Activated effector memory CD4-positive, alpha-beta T cell treated with anti-CD3 and anti-CD28 coated beads, Interleukin-2, amount 50 U/mL, for 16 hours (primary cell): ENCODE measurements around the gene HLA-DQB1.
A peak's percentile ranks its signal among the peaks of the same experiment; 100 is the strongest.

ENCODE experiments used
- DNase-seq: peaks from one replicate; pipeline ENCODE4 v3.0.0-alpha.2; 2020

HLA-DQB1 gene

DNA sequence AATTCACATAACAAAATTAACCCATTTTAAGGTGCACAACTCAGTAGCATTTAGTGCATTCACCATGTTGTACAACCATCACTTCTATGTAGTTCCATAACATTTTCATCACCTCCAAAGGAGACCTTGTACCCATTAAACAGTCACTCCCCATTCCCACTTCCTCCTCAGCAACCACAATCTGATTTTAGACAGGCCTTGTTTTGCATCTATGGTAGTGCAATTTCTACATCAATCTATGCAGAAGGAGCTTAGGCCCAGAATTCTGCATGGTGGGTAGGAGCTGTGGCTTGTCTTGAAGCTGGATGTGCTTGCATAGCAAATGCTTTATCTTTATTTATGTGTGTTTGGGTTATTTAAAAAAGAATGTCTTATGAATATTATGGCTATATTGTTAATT is 42.8 kb downstream of the HLA-DQB1 start:
- DNase-seq, result no peak

GRCh38 chr6:32622545-32623401 is 43.7 kb downstream of the HLA-DQB1 start:
- DNase-seq, result peak; percentile 76

DNA sequence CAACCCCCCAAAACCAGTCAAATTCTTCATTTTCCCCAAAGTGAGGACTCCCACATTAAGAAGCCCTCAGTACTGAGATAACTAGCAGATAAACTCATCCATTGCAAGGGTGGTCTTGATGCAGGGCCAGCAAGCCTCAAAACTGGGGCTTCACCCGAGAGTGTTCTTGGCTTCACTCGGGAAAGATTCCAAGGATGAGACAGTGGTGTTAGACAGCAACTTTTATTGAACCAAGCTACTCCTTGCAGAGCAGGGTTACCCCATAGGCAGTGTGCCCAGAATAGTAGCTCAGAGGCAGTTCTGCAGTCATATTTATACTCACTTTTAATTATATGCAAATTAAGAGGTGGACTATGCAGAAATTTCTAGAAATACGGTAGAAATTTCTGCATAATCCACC is 45.1 kb downstream of the HLA-DQB1 start:
- no peak for DNase-seq

GRCh38 chr6:32617751-32618150 is 48.7 kb downstream of the HLA-DQB1 start:
- no peak for DNase-seq

DNA sequence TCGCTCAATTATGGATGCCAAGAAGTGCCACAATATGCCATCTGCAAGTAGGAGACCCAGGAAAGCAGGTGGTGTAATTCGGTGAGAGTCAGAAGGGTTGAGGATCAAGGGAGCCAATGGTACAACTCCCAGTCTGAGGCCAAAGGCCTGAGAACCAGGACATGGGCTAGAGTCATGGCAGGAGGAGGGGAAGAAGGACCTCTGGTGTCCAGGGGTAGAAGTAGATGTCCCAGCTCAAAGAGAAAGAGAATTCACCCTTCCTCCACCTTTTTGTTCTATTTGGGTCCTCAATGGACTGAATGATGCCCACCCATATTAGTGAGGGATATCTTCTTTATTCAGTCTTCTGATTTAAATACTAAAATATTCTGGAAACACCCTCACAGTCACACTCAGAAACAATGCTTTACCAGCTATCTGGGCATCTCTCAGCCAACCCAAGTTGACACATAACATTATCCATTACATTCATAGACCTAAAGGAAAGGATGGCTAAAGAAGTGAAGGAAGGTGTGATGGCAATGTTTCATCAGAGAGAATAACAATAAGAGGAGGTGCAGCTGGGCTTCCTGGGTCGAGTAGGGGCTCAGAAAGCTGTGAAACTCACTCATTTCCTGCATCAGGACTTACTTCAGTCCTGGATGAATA is 50.4 kb downstream of the HLA-DQB1 start:
- DNase-seq, result no peak

- DNase-seq, result no peak
Observed at GRCh38 chr6:32614366-32615081, 51.9 kb downstream of the HLA-DQB1 start.

- DNase-seq, result no peak
Observed at GRCh38 chr6:32613475-32613874, 53.0 kb downstream of the HLA-DQB1 start.

DNA sequence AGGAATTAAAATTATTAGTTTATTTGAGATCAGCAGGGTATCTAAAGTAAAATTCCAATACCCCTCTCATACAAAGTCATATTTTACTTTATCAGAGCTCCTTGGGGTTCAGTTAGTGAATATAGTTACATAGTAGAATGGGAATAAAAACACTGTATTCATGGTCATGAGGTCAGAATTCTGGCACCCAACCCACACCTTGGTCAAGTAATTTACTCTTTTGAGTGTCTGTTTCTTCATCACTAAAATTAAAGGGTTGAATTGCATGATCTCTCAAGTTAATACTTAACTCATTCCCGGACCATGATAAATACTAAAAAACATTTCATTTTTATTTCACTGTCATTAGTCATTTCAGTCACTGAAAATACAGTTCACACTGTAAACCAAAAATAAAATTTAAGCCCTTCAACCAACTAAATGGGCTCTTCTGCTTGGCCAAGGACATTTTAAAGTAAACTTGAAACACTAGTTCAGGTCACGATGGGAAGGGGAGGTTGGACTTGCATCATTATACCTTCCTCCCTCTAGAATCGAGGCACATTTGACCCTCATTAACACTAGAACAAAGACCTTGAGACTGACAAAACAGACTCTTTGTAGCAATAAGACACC is 55.7 kb downstream of the HLA-DQB1 start:
- no peak for DNase-seq

DNA sequence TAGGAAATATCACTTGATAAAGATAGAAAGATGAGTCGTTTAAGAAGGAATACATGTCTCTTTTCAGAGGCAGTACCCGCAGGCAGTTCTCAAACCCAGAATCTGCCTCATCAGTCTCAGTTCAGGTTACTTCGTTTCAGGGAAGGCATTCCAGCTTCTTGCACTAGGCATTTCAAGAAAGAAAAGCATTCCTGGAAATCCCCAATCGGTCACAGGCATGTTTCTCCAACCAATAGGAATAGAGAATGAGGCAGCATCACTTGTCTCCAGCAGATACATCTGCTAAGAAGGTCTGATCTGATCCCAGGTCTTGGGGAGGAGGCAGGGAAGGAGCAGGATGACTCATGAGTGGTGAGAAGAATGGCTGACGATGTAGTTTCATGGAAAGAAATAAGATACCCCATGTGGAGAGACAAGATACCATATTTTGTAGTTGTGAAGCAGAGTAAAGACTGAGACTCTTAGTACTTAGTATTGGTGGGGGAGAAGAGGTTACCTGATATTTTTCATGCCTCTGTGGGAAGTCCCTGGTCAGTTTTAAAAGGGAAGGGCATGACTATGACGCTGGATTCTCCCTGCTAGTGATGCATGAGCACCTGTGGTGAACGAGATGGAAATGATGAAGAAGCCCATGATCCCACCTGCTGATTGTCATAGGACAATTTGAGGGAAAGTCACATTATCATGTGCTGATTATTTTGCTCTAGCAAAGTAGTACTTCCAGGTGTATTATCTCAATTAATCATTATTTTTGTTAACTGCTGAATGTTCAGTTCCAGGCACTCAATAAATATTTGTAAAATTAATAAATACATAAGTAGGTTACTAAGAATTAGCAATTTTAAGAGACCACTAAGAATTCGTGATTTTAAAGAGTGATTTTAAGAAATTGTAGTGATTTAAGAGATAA is 56.5 kb downstream of the HLA-DQB1 start:
- peak; percentile 74 for DNase-seq
